ENCODE measurements around the gene KBTBD12.

The KBTBD12 gene

DNA sequence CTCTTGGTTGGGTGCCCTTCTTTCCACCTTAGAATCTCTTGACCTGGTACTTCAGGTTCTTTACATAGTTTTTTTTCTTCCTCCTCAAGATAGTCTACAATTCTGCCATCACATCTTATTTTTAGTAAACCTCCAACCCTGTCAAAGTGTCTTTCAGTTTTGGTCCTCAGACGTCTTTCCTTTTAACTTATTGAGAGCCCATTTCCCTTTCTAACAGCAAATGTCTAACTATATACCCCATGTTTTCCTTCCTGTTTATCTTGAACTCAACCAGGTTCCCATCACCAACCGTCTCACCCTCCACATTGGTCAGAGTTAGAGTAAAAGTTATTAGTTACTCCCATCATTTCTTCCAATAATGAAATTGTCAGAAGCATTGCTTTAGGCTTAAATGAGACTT, 10.4 kb downstream of the KBTBD12 start:
- DNase-seq (ENCODE audit: low read depth) = no peak
- in situ Hi-C loops (cut with HindIII; ENCODE audit: low sequenced_read_pairs) = no loop called here
- no peak overlapping the region for H3K4me3 ChIP-seq (ENCODE audit: low read depth, low read length)
- TF ChIP-seq, protein P1, sequence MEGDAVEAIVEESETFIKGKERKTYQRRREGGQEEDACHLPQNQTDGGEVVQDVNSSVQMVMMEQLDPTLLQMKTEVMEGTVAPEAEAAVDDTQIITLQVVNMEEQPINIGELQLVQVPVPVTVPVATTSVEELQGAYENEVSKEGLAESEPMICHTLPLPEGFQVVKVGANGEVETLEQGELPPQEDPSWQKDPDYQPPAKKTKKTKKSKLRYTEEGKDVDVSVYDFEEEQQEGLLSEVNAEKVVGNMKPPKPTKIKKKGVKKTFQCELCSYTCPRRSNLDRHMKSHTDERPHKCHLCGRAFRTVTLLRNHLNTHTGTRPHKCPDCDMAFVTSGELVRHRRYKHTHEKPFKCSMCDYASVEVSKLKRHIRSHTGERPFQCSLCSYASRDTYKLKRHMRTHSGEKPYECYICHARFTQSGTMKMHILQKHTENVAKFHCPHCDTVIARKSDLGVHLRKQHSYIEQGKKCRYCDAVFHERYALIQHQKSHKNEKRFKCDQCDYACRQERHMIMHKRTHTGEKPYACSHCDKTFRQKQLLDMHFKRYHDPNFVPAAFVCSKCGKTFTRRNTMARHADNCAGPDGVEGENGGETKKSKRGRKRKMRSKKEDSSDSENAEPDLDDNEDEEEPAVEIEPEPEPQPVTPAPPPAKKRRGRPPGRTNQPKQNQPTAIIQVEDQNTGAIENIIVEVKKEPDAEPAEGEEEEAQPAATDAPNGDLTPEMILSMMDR (IDR thresholded peaks at IDR 0.05; ENCODE audit: low read depth, low read length, missing control alignments) = no peak

DNA sequence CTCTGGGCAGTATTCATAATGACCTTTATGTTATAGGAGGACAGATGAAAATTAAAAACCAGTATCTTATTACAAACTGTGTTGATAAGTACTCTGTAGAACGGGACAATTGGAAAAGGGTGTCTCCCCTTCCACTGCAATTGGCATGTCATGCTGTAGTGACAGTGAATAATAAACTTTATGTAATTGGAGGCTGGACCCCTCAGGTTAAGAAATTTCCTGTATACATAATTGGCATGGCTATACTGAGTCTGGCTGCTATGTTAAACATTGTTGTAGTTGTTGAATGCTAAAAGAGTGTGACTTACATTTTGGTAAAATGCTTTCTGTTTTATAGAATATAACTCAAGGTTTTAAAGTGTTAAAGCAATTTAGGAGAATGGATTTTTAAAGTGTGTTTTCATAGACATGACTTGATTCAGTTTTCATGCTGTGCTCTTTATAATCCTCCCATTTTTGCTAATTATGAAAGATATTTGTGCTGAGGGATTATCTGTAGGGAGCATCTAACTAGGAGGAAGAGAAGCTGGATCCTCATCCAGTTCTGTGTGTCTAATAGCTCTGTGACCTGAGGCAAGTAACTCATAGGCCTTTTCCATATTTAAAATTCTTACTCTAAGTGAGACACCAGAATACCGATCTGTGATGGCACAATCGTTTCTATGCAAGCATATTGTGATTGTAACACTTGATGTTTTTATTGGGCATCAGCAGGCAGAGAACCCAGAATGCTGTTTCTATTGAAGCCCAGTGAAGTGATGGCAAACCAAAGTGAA, 13.0 kb downstream of the KBTBD12 start:
- TF ChIP-seq, protein P1 (IDR thresholded peaks at IDR 0.05; ENCODE audit: low read depth, low read length, missing control alignments) = no peak
- in situ Hi-C loops (cut with HindIII; ENCODE audit: low sequenced_read_pairs) = no loop called here
- no peak overlapping the region for H3K4me3 ChIP-seq (ENCODE audit: low read depth, low read length)
- DNase-seq (ENCODE audit: low read depth) = no peak

DNA sequence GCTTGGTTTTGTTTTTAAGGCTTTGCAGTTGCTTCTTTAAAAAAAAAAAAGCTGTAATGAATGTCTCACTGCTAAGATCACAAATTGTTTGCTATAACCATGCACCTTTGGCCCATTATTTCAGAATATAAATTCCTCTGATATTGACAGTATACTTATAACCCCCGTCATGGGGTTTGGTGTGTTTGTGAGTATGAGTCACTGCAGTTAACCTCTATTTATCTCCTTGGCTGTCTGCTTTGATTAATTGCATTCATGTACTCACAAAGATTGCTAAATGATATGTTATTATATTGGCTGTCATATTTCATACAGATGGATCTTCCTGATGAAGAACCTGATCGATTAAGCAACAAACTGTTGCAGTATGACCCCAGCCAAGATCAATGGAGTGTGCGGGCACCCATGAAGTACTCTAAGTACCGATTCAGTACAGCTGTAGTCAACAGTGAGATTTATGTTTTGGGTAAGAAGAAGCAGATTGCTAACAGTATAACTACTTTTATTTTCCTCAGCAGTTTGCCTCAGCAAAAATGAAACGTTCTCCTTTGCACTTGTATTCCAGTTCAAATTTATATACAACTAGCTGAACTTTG, 14.9 kb downstream of the KBTBD12 start:
- DNase-seq (ENCODE audit: low read depth) = no peak
- TF ChIP-seq, protein P1 (IDR thresholded peaks at IDR 0.05; ENCODE audit: low read depth, low read length, missing control alignments) = no peak
- H3K4me3 ChIP-seq (ENCODE audit: low read depth, low read length) = no peak overlapping the region
- in situ Hi-C loops (cut with HindIII; ENCODE audit: low sequenced_read_pairs) = no loop called here

DNA sequence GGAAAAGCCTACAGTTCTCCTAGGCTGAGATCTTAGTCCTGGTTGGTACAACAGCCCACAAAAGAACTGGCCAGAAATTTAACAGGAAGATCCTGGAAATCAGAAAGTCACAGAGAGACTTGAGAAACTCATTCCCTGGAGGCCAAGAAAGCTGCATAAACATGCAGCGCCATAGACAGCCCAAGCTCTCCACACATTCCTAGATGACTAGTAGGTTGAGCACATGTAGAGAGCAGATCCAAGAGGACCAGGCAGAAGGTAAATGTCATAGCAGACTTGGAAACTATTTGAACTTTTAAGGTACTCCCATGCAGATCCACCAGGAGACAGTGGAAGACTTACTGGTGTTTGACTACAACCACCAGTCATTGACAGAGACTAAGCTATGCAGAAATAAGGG, 18.4 kb downstream of the KBTBD12 start:
- in situ Hi-C loops (cut with HindIII; ENCODE audit: low sequenced_read_pairs) = no loop called here
- TF ChIP-seq, protein P1 (IDR thresholded peaks at IDR 0.05; ENCODE audit: low read depth, low read length, missing control alignments) = no peak
- no peak overlapping the region for H3K4me3 ChIP-seq (ENCODE audit: low read depth, low read length)
- DNase-seq (ENCODE audit: low read depth) = no peak

DNA sequence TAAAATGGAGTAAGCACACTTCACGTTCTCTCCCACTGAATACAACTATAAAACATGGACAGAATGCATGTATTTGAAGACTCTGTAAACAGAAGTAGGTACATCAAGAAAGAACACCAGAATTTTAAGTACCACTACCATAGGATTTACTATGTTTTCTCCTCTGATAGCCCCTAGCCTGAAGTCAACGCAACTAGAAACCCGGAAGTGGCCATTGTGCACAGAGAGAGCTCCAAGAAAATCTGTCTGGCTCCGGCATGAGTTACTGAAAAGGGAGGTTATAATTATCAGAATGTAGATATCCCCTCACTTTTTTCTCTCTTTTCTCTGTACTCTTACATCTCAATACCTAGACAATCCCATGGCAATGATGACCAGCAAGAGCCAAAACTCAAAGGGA, 23.8 kb downstream of the KBTBD12 start:
- in situ Hi-C loops (cut with HindIII; ENCODE audit: low sequenced_read_pairs) = no loop called here
- H3K4me3 ChIP-seq (ENCODE audit: low read depth, low read length) = no peak overlapping the region
- DNase-seq (ENCODE audit: low read depth) = no peak
- TF ChIP-seq, protein P1 (IDR thresholded peaks at IDR 0.05; ENCODE audit: low read depth, low read length, missing control alignments) = no peak

DNA sequence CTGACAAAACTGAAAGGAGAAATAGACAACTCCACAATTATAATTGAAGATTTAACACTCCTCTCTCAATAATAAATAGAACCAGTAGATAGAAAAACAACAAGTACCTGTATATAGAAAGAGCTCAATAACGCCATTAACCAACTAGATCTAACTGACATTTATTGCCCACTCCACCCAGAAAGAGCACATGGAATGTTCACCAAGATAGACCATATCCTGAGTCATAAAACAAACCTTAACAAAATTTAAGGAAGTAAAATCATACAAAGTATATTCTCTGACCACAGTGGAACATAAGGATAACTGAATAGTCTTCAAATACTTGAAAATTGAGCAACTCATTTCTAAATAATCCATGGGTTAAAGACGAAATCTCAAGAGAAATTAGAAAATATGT, 25.1 kb downstream of the KBTBD12 start:
- no peak for DNase-seq (ENCODE audit: low read depth)
- H3K4me3 ChIP-seq (ENCODE audit: low read depth, low read length) = no peak overlapping the region
- in situ Hi-C loops (cut with HindIII; ENCODE audit: low sequenced_read_pairs) = no loop called here
- TF ChIP-seq, protein P1 (IDR thresholded peaks at IDR 0.05; ENCODE audit: low read depth, low read length, missing control alignments) = no peak

Data from astrocyte of the cerebellum (primary cell).